AG10803 (cell line): ENCODE results near the gene THY1.
"Not testable (repeated sequence)": the region's sequence is repeated elsewhere in the genome, so short reads cannot be mapped to it uniquely, and the experiment has no call there.

Experiments used
- DNase-seq: peaks from one replicate; pipeline ENCODE4 v3.0.0; 2010; ENCODE audit warnings: low read depth
- H3K4me3 ChIP-seq: 2 replicates; pipeline ENCODE4 v1.5.1; 2011; ENCODE audit warnings: mild to moderate bottlenecking, low read length, control low read depth
- TF ChIP-seq, protein P1 (sequence below): conservative IDR thresholded peaks from 2 replicates; pipeline ENCODE4 v1.5.1; 2011; ENCODE audit warnings: mild to moderate bottlenecking, low read length, control low read depth, inconsistent platforms

THY1 gene

DNA sequence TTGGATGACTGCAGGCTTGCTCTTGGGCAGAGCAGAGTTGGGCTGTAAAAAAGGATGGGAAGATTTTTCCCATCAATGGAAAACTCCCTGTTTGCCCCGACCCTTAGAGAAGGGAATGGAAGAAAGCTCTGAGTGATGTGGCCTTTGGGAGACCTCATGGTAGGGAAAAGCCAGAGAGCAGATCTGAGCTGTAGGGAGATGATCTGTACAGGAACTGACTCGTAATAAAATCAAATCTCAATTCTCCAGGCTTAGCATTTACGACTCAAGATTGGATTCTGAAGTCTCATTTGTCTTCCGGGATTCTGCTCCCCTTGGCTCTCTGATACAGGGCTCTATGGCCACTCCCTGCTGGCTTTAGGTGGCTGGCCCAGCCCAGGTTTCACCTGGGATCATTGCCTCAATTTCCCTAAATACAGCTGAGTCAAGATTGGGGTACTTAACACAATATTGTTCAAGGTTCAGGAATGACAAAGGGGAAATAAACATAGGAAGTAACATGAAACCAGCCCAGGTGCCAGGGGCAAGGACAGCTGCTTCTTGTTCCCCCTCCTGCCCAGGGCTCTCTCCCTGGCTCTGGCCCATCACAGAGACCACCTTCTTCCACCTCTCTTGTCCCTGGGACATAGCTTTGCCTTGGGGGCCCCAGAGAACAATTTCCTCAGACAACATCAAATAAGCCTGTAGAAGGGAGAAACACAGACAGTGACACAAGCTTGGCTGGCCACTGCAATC lies 38.4 kb upstream of the THY1 start:
- DNase-seq: no peak

DNA sequence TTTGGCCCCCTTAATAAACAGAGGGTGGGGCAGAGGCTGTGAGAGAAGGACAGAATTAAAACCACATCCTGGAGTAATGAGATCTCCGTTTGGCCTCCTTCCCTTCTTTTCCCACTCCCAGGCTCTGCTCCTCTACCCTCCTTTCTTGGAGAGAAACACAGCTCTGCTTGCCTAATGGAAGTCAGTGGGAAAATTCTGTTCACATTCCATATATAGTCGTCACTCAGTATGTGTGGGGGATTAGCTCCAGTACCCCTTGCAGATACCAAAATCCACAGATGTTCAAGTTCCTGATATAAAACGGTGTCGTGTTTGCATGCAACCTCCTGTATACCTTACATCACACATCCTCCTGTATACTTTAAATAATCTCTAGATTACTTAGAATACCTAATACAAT lies 37.6 kb upstream of the THY1 start:
- DNase-seq: peak; percentile 97
- TF ChIP-seq, protein P1, sequence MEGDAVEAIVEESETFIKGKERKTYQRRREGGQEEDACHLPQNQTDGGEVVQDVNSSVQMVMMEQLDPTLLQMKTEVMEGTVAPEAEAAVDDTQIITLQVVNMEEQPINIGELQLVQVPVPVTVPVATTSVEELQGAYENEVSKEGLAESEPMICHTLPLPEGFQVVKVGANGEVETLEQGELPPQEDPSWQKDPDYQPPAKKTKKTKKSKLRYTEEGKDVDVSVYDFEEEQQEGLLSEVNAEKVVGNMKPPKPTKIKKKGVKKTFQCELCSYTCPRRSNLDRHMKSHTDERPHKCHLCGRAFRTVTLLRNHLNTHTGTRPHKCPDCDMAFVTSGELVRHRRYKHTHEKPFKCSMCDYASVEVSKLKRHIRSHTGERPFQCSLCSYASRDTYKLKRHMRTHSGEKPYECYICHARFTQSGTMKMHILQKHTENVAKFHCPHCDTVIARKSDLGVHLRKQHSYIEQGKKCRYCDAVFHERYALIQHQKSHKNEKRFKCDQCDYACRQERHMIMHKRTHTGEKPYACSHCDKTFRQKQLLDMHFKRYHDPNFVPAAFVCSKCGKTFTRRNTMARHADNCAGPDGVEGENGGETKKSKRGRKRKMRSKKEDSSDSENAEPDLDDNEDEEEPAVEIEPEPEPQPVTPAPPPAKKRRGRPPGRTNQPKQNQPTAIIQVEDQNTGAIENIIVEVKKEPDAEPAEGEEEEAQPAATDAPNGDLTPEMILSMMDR: no peak
- H3K4me3 ChIP-seq: no peak overlapping the region

More for the DNA sequence above, 38.4 kb upstream of the THY1 start:
- TF ChIP-seq, protein P1: no peak
- no peak overlapping the region for H3K4me3 ChIP-seq

DNA sequence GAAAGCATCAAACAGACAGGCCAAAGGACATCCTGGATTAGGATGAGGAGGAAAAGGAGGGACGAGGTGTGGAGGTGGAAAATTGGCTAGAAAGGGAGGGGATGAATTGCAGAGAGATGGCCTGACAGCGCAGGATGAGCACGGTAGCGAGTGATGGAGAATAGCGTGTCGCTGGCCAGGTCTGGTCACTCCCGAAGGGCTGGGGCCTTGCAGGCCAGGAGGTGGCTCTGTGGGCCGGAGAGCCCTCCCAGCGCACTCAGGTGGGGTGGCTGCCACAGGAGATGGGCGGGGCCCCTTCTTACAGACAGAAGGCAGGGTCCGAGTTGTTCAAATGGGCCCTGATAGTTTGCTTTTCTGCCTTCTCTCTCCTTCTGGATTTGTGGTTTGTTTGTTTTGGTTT lies 37.1 kb upstream of the THY1 start:
- H3K4me3 ChIP-seq: no peak overlapping the region
- no peak for DNase-seq
- TF ChIP-seq, protein P1: no peak

DNA sequence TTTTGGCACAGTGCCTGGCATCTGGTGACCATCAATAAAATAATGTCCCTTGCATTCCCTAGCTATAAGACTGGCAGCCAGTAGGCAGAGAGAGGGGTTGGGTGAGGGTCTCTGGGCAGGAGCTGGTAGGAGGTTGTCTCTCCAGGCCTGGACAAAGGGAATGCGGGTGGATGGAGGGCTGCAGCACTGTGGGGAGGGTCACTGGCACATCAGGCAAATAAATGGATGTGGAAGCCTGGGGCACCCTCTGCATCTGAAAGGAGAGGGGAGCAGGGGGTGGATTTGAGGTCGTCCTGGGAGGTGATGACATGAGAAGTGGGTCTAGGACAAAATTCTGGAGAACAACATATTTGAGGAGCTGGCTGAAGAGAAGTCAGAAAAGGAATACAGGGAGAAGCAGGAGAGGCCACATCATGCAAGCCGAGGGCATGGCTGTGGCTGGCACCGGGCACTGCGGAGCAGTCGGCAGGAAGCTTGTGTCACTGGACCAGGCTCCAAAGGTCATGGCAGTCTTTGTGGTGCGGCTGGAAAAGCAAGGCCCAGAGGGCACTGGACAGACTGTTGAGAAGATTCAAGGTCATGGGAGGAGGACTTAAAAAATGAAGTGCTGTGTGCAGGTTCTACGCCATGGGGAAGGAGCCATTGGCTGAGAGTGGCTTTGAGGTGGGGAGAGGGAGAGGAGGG lies 36.5 kb upstream of the THY1 start:
- no peak overlapping the region for H3K4me3 ChIP-seq
- TF ChIP-seq, protein P1: no peak

DNA sequence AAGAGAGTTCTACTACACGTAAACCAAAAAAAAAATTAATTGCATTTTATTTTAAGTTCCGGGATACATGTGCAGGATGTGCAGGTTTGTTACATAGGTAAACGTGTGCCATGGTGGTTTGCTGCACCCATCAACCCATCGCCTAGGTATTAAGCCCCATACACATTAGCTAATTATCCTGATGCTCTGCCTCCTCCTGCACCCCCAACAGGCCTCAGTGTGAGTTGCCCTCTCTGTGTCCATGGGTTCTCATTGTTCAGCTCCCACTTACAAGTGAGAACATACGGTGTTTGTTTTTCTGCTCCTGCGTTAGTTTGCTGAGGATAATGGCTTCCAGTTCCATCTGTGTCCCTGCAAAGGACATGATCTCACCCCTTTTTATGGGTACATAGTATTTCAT lies 32.7 kb upstream of the THY1 start:
- DNase-seq, H3K4me3 ChIP-seq: not testable (repeated sequence)

More for the DNA sequence above, 36.5 kb upstream of the THY1 start:
- DNase-seq: no peak

DNA sequence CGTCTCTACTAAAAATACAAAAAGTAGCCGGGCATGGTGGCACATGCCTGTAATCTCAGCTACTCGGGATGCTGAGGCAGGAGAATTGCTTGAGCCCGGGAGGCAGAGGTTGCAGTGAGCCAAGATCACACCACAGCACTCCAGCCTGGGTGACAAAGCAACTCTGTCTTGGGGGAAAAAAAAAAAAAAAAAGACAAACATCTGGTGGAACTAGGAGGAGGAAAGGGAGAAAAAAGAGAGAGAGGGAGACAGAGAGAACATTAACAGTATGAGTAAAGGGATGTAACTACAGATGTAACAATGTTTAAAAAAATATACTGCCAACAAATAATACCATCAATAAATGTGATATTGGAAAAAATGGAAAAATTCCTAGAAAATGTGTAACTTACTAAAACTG lies 32.3 kb upstream of the THY1 start:
- not testable (repeated sequence) for H3K4me3 ChIP-seq, DNase-seq

DNA sequence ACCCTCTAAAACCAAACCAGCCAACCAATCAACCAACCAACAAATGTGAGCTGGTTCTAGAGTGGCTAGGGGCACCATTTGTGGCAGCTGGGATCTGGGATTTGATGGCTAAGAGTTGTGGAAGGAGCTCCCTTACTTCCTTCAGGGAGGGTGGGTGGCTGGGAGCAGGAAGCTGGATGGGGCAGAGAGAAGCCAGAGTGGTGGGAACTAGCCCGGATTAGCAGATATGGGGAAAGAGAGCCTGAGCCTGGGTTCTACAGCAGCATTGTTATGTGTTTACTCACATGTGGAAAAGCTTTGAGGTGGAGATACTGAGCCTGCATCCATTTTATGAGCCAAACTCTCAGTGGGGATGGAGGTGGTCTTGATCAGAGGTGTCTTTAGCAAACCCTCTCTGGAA lies 30.9 kb upstream of the THY1 start:
- no peak overlapping the region for H3K4me3 ChIP-seq
- no peak for DNase-seq
- TF ChIP-seq, protein P1: no peak

DNA sequence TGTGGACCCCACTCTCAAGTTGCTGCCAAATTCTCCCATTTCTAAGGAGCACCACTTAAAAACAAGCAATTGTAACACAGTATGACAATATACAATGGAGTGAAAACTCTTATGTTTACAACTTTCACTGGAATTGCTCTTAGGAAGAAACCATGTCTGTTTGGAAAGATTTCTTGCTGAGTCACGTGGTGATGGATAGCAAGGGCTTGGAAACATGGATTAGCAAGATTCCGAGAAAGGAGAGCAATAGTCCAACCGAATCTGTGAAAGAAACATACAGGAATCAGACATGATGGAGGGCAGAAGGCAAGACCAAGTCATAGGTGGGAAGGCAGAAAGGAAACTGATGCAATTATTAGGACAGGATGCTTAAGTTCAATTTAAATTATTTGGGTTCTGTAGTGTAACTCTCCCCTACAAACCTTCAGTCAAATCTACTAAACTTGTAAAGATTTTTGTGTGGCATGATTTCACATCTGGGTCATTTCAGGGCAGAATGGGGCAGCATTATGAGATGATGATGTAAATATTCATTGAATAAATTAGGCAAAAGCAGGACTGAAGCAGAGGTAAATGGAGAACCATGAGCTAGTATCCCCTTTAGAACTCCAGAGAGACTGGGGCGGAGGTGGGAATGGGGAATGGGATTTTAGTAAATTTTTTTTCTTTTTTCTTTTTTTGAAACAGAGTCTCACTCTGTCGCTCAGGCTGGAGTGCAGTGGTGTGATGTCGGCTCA lies 27.8 kb upstream of the THY1 start:
- no peak overlapping the region for H3K4me3 ChIP-seq
- TF ChIP-seq, protein P1: no peak
- no peak for DNase-seq
